ENCODE measurements around the gene RNPS1.

DNA sequence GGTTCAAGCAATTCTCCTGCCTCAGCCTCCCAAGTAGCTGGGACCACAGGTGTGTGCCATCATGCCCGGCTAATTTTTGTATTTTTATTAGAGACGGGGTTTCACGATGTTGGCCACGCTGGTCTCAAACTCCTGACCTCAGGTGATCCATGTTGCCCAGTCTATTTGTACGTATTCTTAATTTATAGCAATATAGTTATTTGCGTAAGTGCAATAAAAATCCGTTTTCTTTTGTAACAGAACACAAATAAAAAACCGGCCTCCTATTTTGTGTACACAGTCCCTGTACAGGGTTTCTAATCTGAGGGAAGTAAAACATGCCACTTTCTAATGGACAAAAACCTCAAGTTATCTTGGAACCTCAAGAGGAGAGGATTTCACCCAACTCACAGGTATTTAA lies 7.7 kb downstream of the RNPS1 start:
- TF ChIP-seq CTCF (IDR thresholded peaks at IDR 0.05; ENCODE audit: insufficient read depth, low read length, poor library complexity, severe bottlenecking) (no peak), EZH2phosphoT487 (conservative IDR thresholded peaks at IDR 0.05; ENCODE audit: low read length) (no peak)
